H1 (cell line): ENCODE measurements around the gene MEGF9.

Source experiments
- CHD2 ChIP-seq: IDR thresholded peaks from 2 replicates; pipeline ENCODE4 v1.6.1; 2012; ENCODE audit warnings: low read length, improper control_type of control experiment
- SP1 ChIP-seq: IDR thresholded peaks from 2 replicates; pipeline ENCODE4 v1.6.1; 2011; ENCODE audit warnings: low read depth, low read length
- TF ChIP-seq, protein P1 (sequence below), 3 experiments: IDR thresholded peaks; 1 replicate in 2 of 3; 2 replicates in 1 of 3; pipeline versions ENCODE4 v1.5.1 to v1.6.1; 2011; ENCODE audit warnings: low read length in 3 of 3, mild to moderate bottlenecking in 3 of 3, inconsistent platforms in 2 of 3, low read depth in 1 of 3, moderate library complexity in 1 of 3; ENCODE audit not compliant: insufficient read depth in 1 of 3; ENCODE audit errors: control extremely low read depth in 1 of 3

DNA sequence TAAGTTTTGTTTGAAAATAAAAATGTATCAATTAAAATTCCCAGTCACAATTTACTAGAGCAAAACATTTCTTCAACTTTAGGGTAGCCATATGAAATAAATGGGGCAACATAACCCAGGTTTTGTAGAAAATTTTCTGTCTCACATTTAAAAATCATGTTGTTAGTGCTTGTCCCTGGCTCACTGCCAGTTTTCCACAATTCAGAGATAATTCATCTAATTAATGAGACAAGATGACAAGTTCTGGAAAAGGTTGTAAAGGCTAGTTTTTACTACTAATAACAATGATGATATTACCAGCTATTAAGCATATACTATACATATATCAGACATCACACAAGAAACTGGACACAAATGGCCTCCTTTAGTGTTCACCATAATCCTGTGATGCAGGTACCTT lies 45.9 kb downstream of the MEGF9 start:
- TF ChIP-seq CHD2 (no peak), SP1 (no peak)
- TF ChIP-seq, protein P1, sequence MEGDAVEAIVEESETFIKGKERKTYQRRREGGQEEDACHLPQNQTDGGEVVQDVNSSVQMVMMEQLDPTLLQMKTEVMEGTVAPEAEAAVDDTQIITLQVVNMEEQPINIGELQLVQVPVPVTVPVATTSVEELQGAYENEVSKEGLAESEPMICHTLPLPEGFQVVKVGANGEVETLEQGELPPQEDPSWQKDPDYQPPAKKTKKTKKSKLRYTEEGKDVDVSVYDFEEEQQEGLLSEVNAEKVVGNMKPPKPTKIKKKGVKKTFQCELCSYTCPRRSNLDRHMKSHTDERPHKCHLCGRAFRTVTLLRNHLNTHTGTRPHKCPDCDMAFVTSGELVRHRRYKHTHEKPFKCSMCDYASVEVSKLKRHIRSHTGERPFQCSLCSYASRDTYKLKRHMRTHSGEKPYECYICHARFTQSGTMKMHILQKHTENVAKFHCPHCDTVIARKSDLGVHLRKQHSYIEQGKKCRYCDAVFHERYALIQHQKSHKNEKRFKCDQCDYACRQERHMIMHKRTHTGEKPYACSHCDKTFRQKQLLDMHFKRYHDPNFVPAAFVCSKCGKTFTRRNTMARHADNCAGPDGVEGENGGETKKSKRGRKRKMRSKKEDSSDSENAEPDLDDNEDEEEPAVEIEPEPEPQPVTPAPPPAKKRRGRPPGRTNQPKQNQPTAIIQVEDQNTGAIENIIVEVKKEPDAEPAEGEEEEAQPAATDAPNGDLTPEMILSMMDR (IDR thresholded peaks at IDR 0.05; ENCODE audit: control extremely low read depth in 1 of 3, insufficient read depth in 1 of 3, low read depth in 1 of 3, low read length in 3 of 3), result no peak
